GM18951 (cell line): ENCODE data around the gene CENPM.

Experiments used
- POLR2A ChIP-seq: IDR thresholded peaks from 4 replicates; pipeline ENCODE4 v1.6.1; 2011; ENCODE audit warnings: mild to moderate bottlenecking; ENCODE audit not compliant: insufficient read length, insufficient read depth; ENCODE audit errors: extremely low read depth
- in situ Hi-C: fragments of 300-500 bp; cut with MboI; formaldehyde crosslinking; loops from one replicate; pipeline ENCODE4 v1.12.0; 2022; ENCODE audit warnings: low sequenced_read_pairs, mixed read lengths, inconsistent platforms; ENCODE audit not compliant: unreplicated experiment

CENPM gene

DNA sequence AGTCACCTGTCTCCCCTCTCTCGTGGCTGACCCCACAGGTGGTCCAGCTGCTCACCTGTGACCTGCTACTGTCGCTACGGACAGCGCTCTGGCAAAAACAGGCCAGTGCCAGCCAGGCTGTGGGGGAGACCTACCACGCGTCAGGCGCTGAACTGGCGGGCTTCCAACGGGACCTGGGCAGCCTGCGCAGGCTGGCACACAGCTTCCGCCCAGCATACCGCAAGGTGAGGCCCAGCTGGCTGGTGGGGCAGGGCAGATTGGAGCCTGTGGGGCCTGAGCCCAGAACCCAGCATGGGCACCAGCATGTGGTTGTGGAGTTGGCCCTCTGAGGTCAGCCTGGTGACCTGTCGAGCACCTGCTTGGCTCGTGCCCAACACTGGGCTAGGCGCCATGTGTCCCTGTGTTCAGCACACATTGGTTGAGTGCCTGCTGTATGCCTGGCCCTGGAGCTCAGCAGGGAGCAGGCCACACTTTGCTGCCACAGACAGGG, 44.0 kb downstream of the CENPM start:
- TF ChIP-seq POLR2A: no peak
- in situ Hi-C loops: no loop called here

DNA sequence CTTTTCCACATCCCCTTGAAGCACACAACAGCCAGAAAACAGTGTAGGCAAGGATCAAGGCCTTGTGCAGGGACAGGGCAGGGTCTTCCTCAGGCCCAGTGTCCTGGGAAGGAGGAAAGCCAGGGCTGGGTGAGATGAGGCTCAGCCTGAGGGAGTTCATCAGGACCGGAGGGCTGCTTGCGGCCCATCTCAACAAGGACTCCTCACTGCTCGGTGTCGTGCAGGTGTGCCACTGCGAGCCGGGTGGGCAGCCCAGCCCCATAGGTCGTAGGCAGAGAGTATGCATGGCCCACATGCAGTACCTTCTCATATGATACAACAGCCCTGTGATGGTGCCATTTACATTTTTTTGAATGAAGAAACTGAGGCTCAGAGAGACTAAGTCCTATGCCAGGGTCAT, 44.9 kb downstream of the CENPM start:
- in situ Hi-C loops: no loop called here
- no peak for TF ChIP-seq POLR2A

DNA sequence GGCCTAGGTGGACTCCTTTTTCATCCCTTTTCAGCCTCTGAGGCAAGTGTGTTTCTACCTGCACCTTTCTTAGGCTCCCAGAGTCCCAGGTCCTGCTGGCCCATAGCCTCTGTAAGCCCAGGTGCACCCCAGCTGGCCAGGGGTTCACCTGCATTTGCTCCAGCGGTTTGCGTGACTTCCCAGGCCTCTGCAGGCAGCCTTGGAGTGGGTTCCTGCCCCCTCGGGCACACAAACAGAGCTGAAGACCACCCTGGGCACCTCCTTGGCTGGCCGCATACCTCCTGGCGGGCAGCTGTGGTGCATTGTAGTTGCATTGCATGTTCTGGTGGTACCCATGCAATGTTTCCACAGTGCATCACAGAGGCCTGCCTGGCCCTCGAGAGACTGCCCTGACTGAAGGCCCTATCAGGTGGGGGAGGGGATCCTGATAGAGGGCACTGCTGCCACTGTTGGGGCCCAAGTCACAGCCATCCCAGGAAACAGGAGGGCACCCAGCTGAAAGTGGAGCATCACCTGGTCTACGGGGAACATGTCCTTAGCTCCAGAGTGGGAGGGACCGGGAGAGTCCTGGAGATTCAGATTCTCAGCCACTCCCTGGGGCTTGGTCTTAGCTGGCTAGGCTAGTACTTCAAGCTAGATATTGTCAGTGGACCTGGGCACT, 46.2 kb downstream of the CENPM start:
- in situ Hi-C loops: no loop called here
- no peak for TF ChIP-seq POLR2A

DNA sequence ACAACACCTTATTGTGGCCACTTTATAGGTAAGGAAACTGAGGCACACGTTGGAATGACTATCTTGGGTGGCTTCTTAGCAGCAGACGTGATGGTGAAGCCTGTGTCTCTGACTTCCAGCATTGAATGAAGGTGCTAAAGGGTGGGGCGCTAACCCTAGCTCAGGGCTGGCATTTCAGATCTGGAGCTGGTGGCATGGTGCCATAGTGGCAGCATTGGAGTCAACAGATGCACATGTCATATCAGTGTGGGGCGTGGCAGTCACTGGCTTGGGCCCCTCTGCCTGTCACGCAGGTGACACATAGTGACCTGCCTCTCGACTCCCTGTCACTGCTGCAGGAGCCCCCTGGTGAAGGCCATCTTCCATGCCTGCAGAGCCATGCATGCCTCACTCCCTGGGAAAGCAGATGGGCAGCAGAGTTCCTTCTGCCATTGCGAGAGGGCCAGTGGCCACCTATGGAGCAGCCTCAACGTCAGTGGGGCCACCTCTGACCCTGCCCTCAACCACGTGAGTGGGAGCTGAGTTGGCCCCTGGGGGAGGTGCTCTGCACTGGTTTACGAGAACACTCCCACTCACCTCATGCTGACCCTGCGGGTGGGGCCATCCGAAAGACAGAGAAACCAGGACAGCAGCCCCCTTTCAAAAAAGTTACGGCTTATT, 46.8 kb downstream of the CENPM start:
- no peak for TF ChIP-seq POLR2A
- in situ Hi-C loops: no loop called here

DNA sequence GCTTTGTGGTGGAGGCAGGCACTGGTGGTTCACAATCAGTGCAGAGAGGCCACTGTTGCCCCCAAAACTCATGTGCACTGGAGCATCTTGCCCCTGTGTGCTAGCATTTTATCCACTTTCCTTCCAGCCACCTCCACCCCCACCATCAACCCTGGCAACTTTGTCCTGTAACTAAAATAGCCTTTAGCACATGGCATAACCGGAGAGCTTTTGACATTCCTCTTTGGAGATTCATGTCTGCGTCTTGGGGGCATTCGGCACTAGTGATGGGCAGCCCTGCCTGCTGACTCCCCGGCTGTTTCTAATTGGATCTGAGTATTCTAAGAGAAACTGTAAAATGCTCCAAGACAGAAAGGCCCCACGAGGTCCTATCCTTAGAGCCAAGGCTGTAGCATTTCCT, 47.8 kb downstream of the CENPM start:
- TF ChIP-seq POLR2A: no peak
- in situ Hi-C loops: no loop called here

DNA sequence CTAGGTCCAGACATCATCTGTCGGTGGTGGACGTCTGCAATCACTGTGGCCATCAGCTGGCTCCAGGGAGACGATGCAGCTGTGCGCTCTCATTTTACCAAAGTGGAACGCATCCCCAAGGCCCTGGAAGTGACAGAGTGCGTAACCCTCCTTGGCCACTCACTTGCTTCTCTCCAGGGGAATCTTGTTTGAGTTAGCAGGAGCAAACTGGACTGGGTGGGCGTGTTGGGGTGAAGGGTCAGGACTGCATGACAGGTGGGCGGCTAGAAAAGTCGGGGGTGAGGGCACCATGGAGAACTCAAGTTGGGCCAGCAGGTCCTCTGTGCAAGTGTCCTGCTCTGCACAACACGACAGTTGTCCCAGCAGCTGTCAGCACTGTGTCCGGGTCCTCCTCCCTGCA, 48.3 kb downstream of the CENPM start:
- no peak for TF ChIP-seq POLR2A
- in situ Hi-C loops: no loop called here

DNA sequence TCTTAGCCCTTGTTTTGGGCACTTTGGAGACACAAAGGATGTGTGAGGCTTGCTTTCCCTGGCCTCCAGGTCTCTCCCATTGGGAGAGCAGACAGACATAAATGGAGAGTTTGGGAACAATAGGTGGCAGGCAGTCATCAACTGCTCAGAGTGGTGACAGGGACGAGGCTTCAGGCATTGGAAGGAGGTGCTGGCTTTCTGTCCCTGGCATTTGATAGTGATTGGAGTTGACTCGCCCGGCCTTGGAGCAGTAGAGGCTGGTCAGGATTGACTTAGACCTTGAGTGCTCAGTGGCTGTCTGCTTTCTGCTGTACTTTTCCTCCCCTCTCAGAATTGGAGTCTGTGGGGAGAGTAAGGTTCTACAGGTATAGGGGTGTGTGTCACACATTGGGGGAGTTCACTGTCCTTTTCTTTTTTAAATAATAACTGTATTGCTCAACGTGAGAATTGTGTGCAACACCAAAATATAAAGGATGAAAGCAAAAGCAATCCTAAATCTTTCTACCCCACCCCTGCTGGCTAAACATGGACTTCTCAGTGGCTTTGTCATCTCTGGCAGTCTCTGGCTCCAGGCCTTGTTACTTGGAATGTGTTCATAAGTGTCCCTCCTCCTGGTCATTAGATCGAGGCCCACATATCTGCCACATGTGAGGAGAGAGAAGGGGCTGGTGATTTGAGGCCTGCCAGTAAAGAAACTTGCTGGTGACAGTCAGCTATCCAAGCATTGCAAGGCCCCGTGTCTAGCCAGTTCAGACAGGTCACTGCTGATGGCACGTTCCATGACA, 53.2 kb downstream of the CENPM start:
- no peak for TF ChIP-seq POLR2A
- in situ Hi-C loops: no loop called here

DNA sequence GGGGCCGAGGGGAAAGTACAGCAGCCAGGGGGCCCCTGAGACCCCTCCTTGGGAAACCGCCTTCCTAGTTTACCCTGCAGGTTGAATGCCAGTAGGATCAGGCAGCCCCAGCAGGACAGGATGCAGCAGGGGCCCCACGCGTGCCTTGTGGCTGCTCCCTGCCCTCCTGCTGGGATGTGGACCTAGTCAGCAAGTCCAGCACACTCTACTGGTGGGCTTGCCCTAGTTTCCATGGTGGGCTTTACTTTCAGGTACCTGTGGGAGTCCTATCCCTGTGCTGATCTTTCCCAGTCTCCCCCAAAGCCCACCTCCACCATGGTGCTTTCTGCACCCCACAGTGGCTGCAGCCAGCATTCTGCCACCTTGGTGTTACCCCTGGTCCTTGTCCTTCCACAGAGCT, 54.2 kb downstream of the CENPM start:
- in situ Hi-C loops: no loop called here
- TF ChIP-seq POLR2A: no peak

DNA sequence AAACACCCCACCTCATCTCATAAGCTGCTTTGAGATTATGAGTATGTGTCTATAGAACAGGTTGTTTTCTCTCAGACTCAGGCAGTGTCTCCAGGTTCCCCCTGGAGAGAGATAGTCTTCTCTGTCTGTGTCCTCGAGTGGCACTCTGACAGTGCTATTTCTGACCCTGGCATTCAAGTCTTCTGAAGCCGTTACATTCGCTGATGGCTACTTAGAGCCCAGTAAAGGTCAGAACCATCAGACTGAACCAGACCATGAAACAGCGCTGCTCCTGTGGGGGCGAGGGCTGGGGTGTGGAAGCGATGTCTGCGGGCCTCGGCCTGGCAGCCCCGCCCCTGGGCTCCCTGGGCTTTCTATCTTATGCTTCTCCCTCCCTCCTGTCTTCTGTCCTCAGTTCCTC, 55.5 kb downstream of the CENPM start:
- in situ Hi-C loops: no loop called here
- TF ChIP-seq POLR2A: no peak
